GM23248 (cell line): ENCODE measurements around the gene CD300LF. TPM values are rescaled to one million over a fixed set of nuclear protein-coding genes. Genes with fewer than 3 reads are reported as not detected.

Source experiments
- DNase-seq: peaks from one replicate; pipeline ENCODE4 v3.0.0-alpha.2; 2015
- H2AFZ ChIP-seq: fragments of 200-600 bp; sonication (generic); 2 replicates; pipeline ENCODE4 v1.6.1; 2016; ENCODE audit warnings: antibody characterized with exemption
- H3F3A ChIP-seq: fragments of 200-600 bp; sonication (generic); 2 replicates; pipeline ENCODE4 v1.6.1; 2016; ENCODE audit warnings: mild to moderate bottlenecking, antibody characterized with exemption, mixed run types; ENCODE audit not compliant: insufficient read depth
- H3K27ac ChIP-seq: fragments of 200-600 bp; sonication (generic); 2 replicates; pipeline ENCODE4 v1.5.1; 2016; ENCODE audit warnings: mild to moderate bottlenecking
- H3K27me3 ChIP-seq: fragments of 200-600 bp; sonication (generic); replicated peaks from 2 replicates; pipeline ENCODE4 v1.6.1; 2016; ENCODE audit warnings: mild to moderate bottlenecking; ENCODE audit not compliant: insufficient read depth
- H3K36me3 ChIP-seq: fragments of 200-600 bp; sonication (generic); 2 replicates; pipeline ENCODE4 v1.6.1; 2016; ENCODE audit warnings: low read depth, mild to moderate bottlenecking
- H3K4me1 ChIP-seq: fragments of 200-600 bp; sonication (generic); 2 replicates; pipeline ENCODE4 v1.6.1; 2016; ENCODE audit warnings: mild to moderate bottlenecking; ENCODE audit not compliant: insufficient read depth
- H3K4me2 ChIP-seq: fragments of 200-600 bp; sonication (generic); one replicate; pipeline ENCODE4 v1.6.1; 2016; ENCODE audit warnings: mild to moderate bottlenecking; ENCODE audit not compliant: unreplicated experiment
- H3K4me3 ChIP-seq: fragments of 200-600 bp; sonication (generic); 2 replicates; pipeline ENCODE4 v1.5.1; 2016; ENCODE audit warnings: mild to moderate bottlenecking
- H3K79me2 ChIP-seq: fragments of 200-600 bp; sonication (generic); 2 replicates; pipeline ENCODE4 v1.6.1; 2016; ENCODE audit warnings: mild to moderate bottlenecking; ENCODE audit not compliant: insufficient read depth
- H3K9ac ChIP-seq: fragments of 200-600 bp; sonication (generic); 2 replicates; pipeline ENCODE4 v1.6.1; 2016; ENCODE audit warnings: mild to moderate bottlenecking
- H3K9me2 ChIP-seq: fragments of 200-600 bp; sonication (generic); 2 replicates; pipeline ENCODE4 v1.6.1; 2016; ENCODE audit warnings: mixed run types, mild to moderate bottlenecking, moderate library complexity; ENCODE audit not compliant: insufficient read depth
- H3K9me3 ChIP-seq: fragments of 200-600 bp; sonication (generic); one replicate; pipeline ENCODE4 v1.6.1; 2017; ENCODE audit warnings: low read depth
- H4K20me1 ChIP-seq: fragments of 200-600 bp; sonication (generic); 2 replicates; pipeline ENCODE4 v1.6.0; 2016; ENCODE audit not compliant: insufficient read depth
- EZH2 ChIP-seq: fragments of 200-600 bp; sonication (generic); IDR thresholded peaks from 2 replicates; pipeline ENCODE4 v1.6.1; 2018; ENCODE audit warnings: antibody characterized with exemption, mild to moderate bottlenecking; ENCODE audit not compliant: insufficient read depth, poor library complexity, severe bottlenecking
- EZH2phosphoT487 ChIP-seq: fragments of 200-600 bp; sonication (generic); IDR thresholded peaks from 2 replicates; pipeline ENCODE4 v1.6.1; 2018; ENCODE audit warnings: antibody characterized with exemption, moderate library complexity, mild to moderate bottlenecking, low read depth; ENCODE audit not compliant: insufficient read depth
- WGBS, 2 experiments: methylation state at CpG; one replicate each; pipeline ENCODE4 v1.1.6; 2015 to 2017; ENCODE audit warnings: low lambda C conversion rate in 2 of 2, low coverage in 1 of 2; ENCODE audit errors: missing lambda C conversion rate in 2 of 2; 5-methylcytosine and 5-hydroxymethylcytosine counted together
- in situ Hi-C: fragments of 300-500 bp; cut with MboI; formaldehyde crosslinking; loops from 2 replicates; pipeline ENCODE4 v1.15.0; 2020
- polyA plus RNA-seq: library from polyadenylated mRNA; unstranded; fragments of >200 nt; fragmentation: Nextera tagmentation; extraction: Ambion mirVana; gene quantifications from 2 replicates; pipeline ENCODE4 v1.2.1, GENCODE V29; 2016
- total RNA-seq: library from RNA; depleted of rRNA; stranded (reverse); fragments of >200 nt; shearing (Covaris generic); gene quantifications from 2 replicates; pipeline ENCODE4 v1.2.3, GENCODE V29; 2014

CD300LF gene
- total and polyA plus RNA-seq, 2 experiments from 2014 or later: not detected

- Histone ChIP-seq H3K9me3 (no peaks in the 10 kb centered on the region), H3F3A (no peaks in the 10 kb centered on the region), H3K27me3 (peaks cover 16% of the 10 kb centered on the region; the same call in 1 of the 2 replicates), H3K4me1 (no peaks in the 10 kb centered on the region), H3K9ac (no peak overlapping the region), H3K9me2 (no peaks in the 10 kb centered on the region), H4K20me1 (no peaks in the 10 kb centered on the region), H3K27ac (no peak overlapping the region), H2AFZ (no peak overlapping the region), H3K36me3 (no peaks in the 10 kb centered on the region), H3K4me3 (no peak overlapping the region), H3K79me2 (no peaks in the 10 kb centered on the region), H3K4me2 (no peak overlapping the region)
- 46 to 47% methylated on average over 8 of the region's 8 CpGs for WGBS, 2 experiments
- TF ChIP-seq EZH2 (no peak), EZH2phosphoT487 (no peak)
- in situ Hi-C loops: no loop called here
- no peak for DNase-seq
These were observed 21.6 kb downstream of the CD300LF start for GRCh38 chr17:74691151-74691550.

DNA sequence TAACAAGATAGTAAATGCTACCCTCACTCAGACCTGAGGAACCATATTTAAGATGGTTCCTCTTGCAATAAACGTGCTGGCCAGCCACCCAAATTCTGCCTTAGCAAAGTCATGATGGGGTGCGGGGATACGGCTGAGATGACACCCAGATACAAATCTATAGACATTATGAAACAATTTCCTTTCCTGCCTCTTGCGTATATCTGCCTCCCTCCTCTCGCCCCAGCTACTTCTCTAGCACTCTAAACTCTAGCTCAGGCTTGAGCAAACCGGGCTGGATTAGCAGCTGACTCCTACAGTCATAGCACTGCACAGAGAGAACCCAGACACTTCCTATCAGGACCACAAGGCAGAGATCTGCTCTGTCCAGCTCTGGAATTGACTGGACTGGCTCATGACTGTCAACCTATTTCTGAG is 22.3 kb downstream of the CD300LF start:
- WGBS, 2 experiments: 41 to 44% methylated on average over 6 of the region's 6 CpGs
- no peak for DNase-seq

GRCh38 chr17:74687886-74688285 is 24.8 kb downstream of the CD300LF start:
- no peaks in the 10 kb centered on the region for H3F3A ChIP-seq
- H3K4me3 ChIP-seq: no peak overlapping the region
- no peaks in the 10 kb centered on the region for H3K4me1 ChIP-seq
- no peak overlapping the region for H2AFZ ChIP-seq
- H3K79me2 ChIP-seq: no peaks in the 10 kb centered on the region
- no peaks in the 10 kb centered on the region for H4K20me1 ChIP-seq
- TF ChIP-seq EZH2phosphoT487: no peak
- TF ChIP-seq EZH2: no peak
- no peak overlapping the region for H3K4me2 ChIP-seq
- H3K9ac ChIP-seq: no peak overlapping the region
- in situ Hi-C loops: no loop called here
- H3K9me3 ChIP-seq: no peaks in the 10 kb centered on the region
- no peak for DNase-seq
- 43 to 62% methylated on average over 3 of the region's 3 CpGs for WGBS, 2 experiments
- H3K9me2 ChIP-seq: no peaks in the 10 kb centered on the region
- H3K27ac ChIP-seq: no peak overlapping the region
- H3K27me3 ChIP-seq: peaks cover 8% of the 10 kb centered on the region; the same call in 1 of the 2 replicates
- H3K36me3 ChIP-seq: no peaks in the 10 kb centered on the region

More for the DNA sequence above, 22.3 kb downstream of the CD300LF start:
- H3F3A ChIP-seq: no peaks in the 10 kb centered on the region
- TF ChIP-seq EZH2phosphoT487 (no peak), EZH2 (no peak)
- H2AFZ ChIP-seq: no peak overlapping the region
- H3K36me3 ChIP-seq: no peaks in the 10 kb centered on the region
- H3K9ac ChIP-seq: no peak overlapping the region
- no peak overlapping the region for H3K27ac ChIP-seq
- no peak overlapping the region for H3K4me3 ChIP-seq
- no peaks in the 10 kb centered on the region for H3K9me2 ChIP-seq
- H3K4me2 ChIP-seq: no peak overlapping the region
- no peaks in the 10 kb centered on the region for H3K4me1 ChIP-seq
- H3K9me3 ChIP-seq: no peaks in the 10 kb centered on the region
- peaks cover 16% of the 10 kb centered on the region; the same call in 1 of the 2 replicates for H3K27me3 ChIP-seq
- H3K79me2 ChIP-seq: no peaks in the 10 kb centered on the region
- in situ Hi-C loops: no loop called here
- no peaks in the 10 kb centered on the region for H4K20me1 ChIP-seq

DNA sequence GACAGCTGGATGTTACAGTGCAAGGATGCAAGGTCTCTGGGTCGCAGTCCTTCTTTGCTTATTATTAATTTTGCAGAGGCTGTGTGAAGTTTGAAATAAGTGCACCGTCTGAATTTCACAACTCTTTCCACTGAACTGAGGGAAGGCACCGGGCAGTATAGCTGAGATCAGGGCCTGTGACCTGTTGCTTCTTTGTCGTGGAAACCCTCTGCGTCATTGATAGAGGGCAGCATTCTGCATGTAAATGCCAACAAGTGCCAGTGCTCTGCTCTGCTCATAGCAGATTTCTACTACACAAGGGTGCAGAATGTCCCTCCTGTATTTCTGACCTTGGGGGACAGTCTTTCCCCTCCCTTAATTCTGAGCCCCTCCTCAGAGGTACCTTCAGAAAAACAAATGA is 26.0 kb downstream of the CD300LF start:
- in situ Hi-C loops: no loop called here
- H3K9me2 ChIP-seq: no peaks in the 10 kb centered on the region
- DNase-seq: no peak
- no peak overlapping the region for H3K4me3 ChIP-seq
- no peak overlapping the region for H2AFZ ChIP-seq
- no peaks in the 10 kb centered on the region for H3K79me2 ChIP-seq
- H3K9me3 ChIP-seq: no peaks in the 10 kb centered on the region
- no peak overlapping the region for H3K9ac ChIP-seq
- no peaks in the 10 kb centered on the region for H3K36me3 ChIP-seq
- H3K4me1 ChIP-seq: no peaks in the 10 kb centered on the region
- WGBS, 2 experiments: 45 to 46% methylated on average over 5 of the region's 5 CpGs
- no peak overlapping the region for H3K27ac ChIP-seq
- no peaks in the 10 kb centered on the region for H4K20me1 ChIP-seq
- H3F3A ChIP-seq: no peaks in the 10 kb centered on the region
- no peak overlapping the region for H3K4me2 ChIP-seq
- TF ChIP-seq EZH2phosphoT487: no peak
- no peak for TF ChIP-seq EZH2
- H3K27me3 ChIP-seq: peaks cover 8% of the 10 kb centered on the region; the same call in 1 of the 2 replicates
